Muscle of arm (tissue), 12 donors: ENCODE measurements around the gene FRMPD2. TPM values are rescaled to one million over a fixed set of nuclear protein-coding genes. Genes with fewer than 3 reads are reported as not detected.
"Not testable (repeated sequence)": the region's sequence is repeated elsewhere in the genome, so short reads cannot be mapped to it uniquely, and the experiment has no call there.

ENCODE experiments used
- DNase-seq: peaks from one replicate; pipeline ENCODE4 v3.0.0-alpha.2; 2013
- polyA plus RNA-seq, 12 donors: library from polyadenylated mRNA; unstranded; fragments of 120-200 nt; gene quantifications; one replicate each; pipeline ENCODE4 v1.2.1, GENCODE V29; 2013; ENCODE audit not compliant: insufficient read length in 12 of 12

The FRMPD2 gene
- polyA plus RNA-seq, 12 donors = 0.07 to 2.8 (median 0.18) TPM; not detected in 6

DNA sequence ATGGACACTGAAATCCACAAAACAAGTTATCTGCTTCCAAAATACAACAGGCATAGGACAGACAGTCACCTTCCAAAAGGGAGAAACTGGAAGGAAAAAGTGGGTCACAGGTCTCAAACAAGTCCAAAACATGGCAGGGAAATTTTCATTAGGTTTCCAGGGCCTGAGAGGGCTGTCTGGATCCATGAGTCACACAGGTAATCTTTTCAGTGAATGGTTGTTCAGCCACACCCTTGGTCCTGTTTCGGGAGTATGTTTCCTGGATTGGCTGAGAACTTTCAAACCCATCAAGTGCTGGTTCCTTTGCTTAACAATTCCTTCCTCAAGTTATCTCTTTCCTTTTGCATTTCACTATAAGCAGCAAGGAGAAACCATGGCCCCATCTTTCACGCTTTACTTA is 145.5 kb downstream of the FRMPD2 start:
- not testable (repeated sequence) for DNase-seq

DNA sequence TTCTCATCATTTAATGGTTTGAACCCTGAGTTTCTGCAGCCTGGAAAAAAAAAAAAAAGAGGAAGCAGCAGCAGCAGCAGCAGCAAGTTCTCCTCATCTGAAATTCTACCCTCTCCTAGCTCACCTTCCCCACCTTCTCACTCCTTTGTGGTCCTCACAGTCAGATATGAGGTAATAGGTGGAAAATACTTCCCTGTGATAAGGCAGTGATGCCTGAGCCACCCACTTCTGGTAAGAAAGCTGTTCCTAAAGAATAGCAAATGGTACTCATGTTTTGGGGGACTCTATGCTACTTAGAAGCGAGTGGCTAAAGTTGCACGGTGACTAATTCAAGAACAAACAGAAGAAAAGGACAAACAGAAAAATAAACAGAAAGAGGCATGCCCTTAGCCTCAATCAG is 148.2 kb downstream of the FRMPD2 start:
- DNase-seq = not testable (repeated sequence)

DNA sequence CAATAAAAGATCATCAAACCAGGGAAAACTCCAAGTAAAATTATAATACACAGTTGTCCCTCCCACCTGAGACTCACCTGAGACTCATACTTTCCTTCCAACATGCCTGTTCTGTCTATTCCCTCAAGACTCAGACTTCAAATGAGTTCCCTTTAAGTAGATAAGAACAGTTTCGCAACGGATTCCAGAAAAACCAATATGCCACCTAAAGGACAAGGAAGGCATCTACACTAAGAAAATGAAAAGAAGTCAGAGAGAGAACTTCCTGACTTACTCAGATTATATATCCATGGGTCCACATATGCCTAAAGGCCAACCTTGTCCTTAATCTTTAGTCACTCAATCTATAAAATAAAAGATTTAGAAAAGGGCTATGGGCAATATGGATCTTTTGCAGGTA is 148.9 kb downstream of the FRMPD2 start:
- not testable (repeated sequence) for DNase-seq

DNA sequence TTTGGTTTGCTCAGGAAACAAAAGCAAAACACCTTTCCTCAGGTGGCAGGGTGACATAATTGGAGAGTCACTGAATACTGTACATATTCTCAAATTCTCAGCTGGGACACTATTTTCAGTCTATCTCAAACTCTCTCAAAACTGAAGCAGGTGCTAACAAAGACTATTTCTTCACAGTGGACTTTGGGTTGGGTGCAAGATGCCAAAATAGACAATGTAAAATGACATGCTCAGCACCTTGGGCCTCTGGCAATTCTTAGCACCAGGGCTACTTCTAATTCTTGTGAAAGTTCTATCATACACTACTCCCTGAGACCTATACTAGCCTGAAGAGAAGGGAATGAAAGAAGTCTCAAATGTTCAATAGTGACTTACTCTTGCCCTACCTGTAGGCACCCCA is 151.9 kb downstream of the FRMPD2 start:
- not testable (repeated sequence) for DNase-seq

DNA sequence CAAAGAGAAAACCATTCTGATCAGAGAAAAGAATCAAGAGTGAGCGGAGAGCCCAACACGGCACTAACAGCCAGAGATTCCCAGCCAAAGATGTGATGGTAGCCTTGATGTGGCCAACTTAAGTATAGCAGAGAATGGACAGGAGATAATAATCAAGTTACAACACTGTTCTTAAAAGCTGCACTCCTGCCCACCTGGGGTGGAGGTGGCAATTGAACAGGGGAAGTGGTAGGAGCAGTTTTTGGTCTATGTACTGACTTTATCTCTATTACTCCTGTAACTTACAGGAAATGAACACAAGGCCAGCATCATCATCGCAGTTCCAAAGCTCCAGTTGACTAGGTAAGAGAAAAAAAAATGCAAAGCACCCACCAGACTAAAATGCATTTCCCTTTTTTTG is 164.2 kb downstream of the FRMPD2 start:
- not testable (repeated sequence) for DNase-seq

Other genes starting within 250 kb of the FRMPD2 start
- 10 to 100 TPM in 11 of 12 donors, not detected in 1; 18.5 to 50.0 (median 42.5) TPM for gene MAPK8, start 32.0 kb upstream of the FRMPD2 start, polyA plus RNA-seq